ENCODE results near the gene FBXO47. TPM values are rescaled to one million over a fixed set of nuclear protein-coding genes. Genes with fewer than 3 reads are reported as not detected.

FBXO47 gene
- total RNA-seq = not detected

- TF ChIP-seq CTCF (IDR thresholded peaks at IDR 0.05) = peak; percentile 16
- Histone ChIP-seq H3K4me3 (peak within 1 kb of the TSS; percentile 64), H3K36me3 (no peaks in the 10 kb centered on the region), H3K27me3 (replicated peaks; ENCODE audit: insufficient read depth) (no peaks in the 10 kb centered on the region), H3K4me1 (ENCODE audit: control insufficient read depth in 1 of 2, low read depth in 2 of 2) (peaks cover 0 to 4% of the 10 kb centered on the region in 2 donors), H3K27ac (peak within 1 kb of the TSS in 1 of 2 donors; percentile 41), H3K9me3 (no peaks in the 10 kb centered on the region)
- DNase-seq (ENCODE audit: low spot score) (peak; percentile 83), ATAC-seq (ENCODE audit: insufficient number of reproducible peaks, low FRiP score, low read depth) (peak; percentile 66)
Observed at GRCh38 chr17:38967290-38967738, at the start of gene FBXO47. FBXO47 (minus strand) TSS chr17:38967403; CDS start chr17:38963025, 4,378 bp downstream.

GRCh38 chr17:39016193-39017153 is 49.3 kb upstream of the FBXO47 start:
- DNase-seq (ENCODE audit: low spot score) = no peak
- no peak overlapping the region for H3K4me3 ChIP-seq
- H3K4me1 ChIP-seq (ENCODE audit: control insufficient read depth in 1 of 2, low read depth in 2 of 2) = peaks cover 0 to 3% of the 10 kb centered on the region in 2 donors
- H3K27me3 ChIP-seq (replicated peaks; ENCODE audit: insufficient read depth) = no peaks in the 10 kb centered on the region
- no peak overlapping the region for H3K27ac ChIP-seq
- no peak for ATAC-seq (ENCODE audit: insufficient number of reproducible peaks, low FRiP score, low read depth)
- no peaks in the 10 kb centered on the region for H3K9me3 ChIP-seq
- no peak for TF ChIP-seq CTCF (IDR thresholded peaks at IDR 0.05)
- no peaks in the 10 kb centered on the region for H3K36me3 ChIP-seq

GRCh38 chr17:39015546-39015935 is 48.3 kb upstream of the FBXO47 start:
- H3K4me3 ChIP-seq = no peak overlapping the region
- H3K27ac ChIP-seq = no peak overlapping the region
- no peaks in the 10 kb centered on the region for H3K9me3 ChIP-seq
- TF ChIP-seq CTCF (IDR thresholded peaks at IDR 0.05) = no peak
- H3K4me1 ChIP-seq (ENCODE audit: control insufficient read depth in 1 of 2, low read depth in 2 of 2) = peaks cover 0 to 3% of the 10 kb centered on the region in 2 donors
- DNase-seq (ENCODE audit: low spot score) (no peak), ATAC-seq (ENCODE audit: insufficient number of reproducible peaks, low FRiP score, low read depth) (no peak)
- no peaks in the 10 kb centered on the region for H3K36me3 ChIP-seq
- no peaks in the 10 kb centered on the region for H3K27me3 ChIP-seq (replicated peaks; ENCODE audit: insufficient read depth)

- no peak for ATAC-seq (ENCODE audit: insufficient number of reproducible peaks, low FRiP score, low read depth)
Observed at GRCh38 chr17:39014795-39015545, 47.8 kb upstream of the FBXO47 start.

More at GRCh38 chr17:39014795-39015545, 47.8 kb upstream of the FBXO47 start:
- TF ChIP-seq CTCF (IDR thresholded peaks at IDR 0.05) = no peak
- no peak overlapping the region for H3K4me3 ChIP-seq
- no peaks in the 10 kb centered on the region for H3K36me3 ChIP-seq
- H3K27ac ChIP-seq = no peak overlapping the region
- H3K4me1 ChIP-seq (ENCODE audit: control insufficient read depth in 1 of 2, low read depth in 2 of 2) = peaks cover 0 to 3% of the 10 kb centered on the region in 2 donors
- no peaks in the 10 kb centered on the region for H3K9me3 ChIP-seq
- DNase-seq (ENCODE audit: low spot score) = no peak
- no peaks in the 10 kb centered on the region for H3K27me3 ChIP-seq (replicated peaks; ENCODE audit: insufficient read depth)

Data from thoracic aorta (tissue), 2 donors.